Left forelimb (tissue), 1 donor: Measurements from ENCODE around the gene CYP26C1.

Source experiments
- DNase-seq: peaks from one replicate; pipeline ENCODE4 v3.0.0-alpha.2; 2018; ENCODE audit warnings: low spot score

The CYP26C1 gene

GRCh38 chr10:93059975-93060886 is at the start of gene CYP26C1:
TSS of gene CYP26C1 (plus strand) at chr10:93060798. CDS start at chr10:93061264, 466 bp downstream.
- no peak for DNase-seq

GRCh38 chr10:93015722-93016121 is 44.9 kb upstream of the CYP26C1 start:
- no peak for DNase-seq

- DNase-seq, result no peak
Measured at GRCh38 chr10:93023013-93023650, 37.5 kb upstream of the CYP26C1 start.

- DNase-seq, result no peak
Measured at GRCh38 chr10:93026072-93026471, 34.5 kb upstream of the CYP26C1 start.

GRCh38 chr10:93027508-93027907 is 33.1 kb upstream of the CYP26C1 start:
- DNase-seq, result no peak

GRCh38 chr10:93028883-93029282 is 31.7 kb upstream of the CYP26C1 start:
- DNase-seq, result no peak

- no peak for DNase-seq
Measured at GRCh38 chr10:93030409-93030808, 30.2 kb upstream of the CYP26C1 start.

- no peak for DNase-seq
Measured at GRCh38 chr10:93032105-93032808, 28.3 kb upstream of the CYP26C1 start.

- no peak for DNase-seq
Measured at GRCh38 chr10:93032809-93033137, 27.8 kb upstream of the CYP26C1 start.

- no peak for DNase-seq
Measured at GRCh38 chr10:93034426-93034825, 26.2 kb upstream of the CYP26C1 start.

- no peak for DNase-seq
Measured at GRCh38 chr10:93039110-93039509, 21.5 kb upstream of the CYP26C1 start.

- DNase-seq, result no peak
Measured at GRCh38 chr10:93039721-93040120, 20.9 kb upstream of the CYP26C1 start.

- DNase-seq, result no peak
Measured at GRCh38 chr10:93054486-93054885, 6.1 kb upstream of the CYP26C1 start.

GRCh38 chr10:93058139-93058538 is 2.5 kb upstream of the CYP26C1 start:
- DNase-seq, result no peak

- no peak for DNase-seq
Measured at GRCh38 chr10:93060887-93061593, 442 bp downstream of the CYP26C1 start.

GRCh38 chr10:93061594-93062513 is 1.3 kb downstream of the CYP26C1 start:
- DNase-seq, result no peak

- DNase-seq, result no peak
Measured at GRCh38 chr10:93062514-93063143, 2.0 kb downstream of the CYP26C1 start.

GRCh38 chr10:93063144-93063976 is 2.8 kb downstream of the CYP26C1 start:
- peak; percentile 48 for DNase-seq

- peak; percentile 59 for DNase-seq
Measured at GRCh38 chr10:93063977-93064660, 3.5 kb downstream of the CYP26C1 start.
